NB4 (cell line): ENCODE measurements around the gene ROBO2.

Experiments
- DNase-seq: peaks from one replicate; pipeline ENCODE4 v3.0.0; 2010; ENCODE audit warnings: low read depth
- H3K4me3 ChIP-seq: one replicate; pipeline ENCODE4 v1.5.1; 2011; ENCODE audit warnings: mild to moderate bottlenecking, low read depth, low read length, moderate library complexity
- CTCF ChIP-seq: IDR thresholded peaks from one replicate; pipeline ENCODE4 v1.5.1; 2012; ENCODE audit warnings: low read depth, low read length
- MAX ChIP-seq: IDR thresholded peaks from 2 replicates; pipeline ENCODE4 v1.6.1; 2011; ENCODE audit warnings: low read depth, low read length
- MYC ChIP-seq: IDR thresholded peaks from 2 replicates; pipeline ENCODE4 v1.6.1; 2011; ENCODE audit warnings: low read depth, low read length
- POLR2A ChIP-seq: IDR thresholded peaks from 2 replicates; pipeline ENCODE4 v1.6.1; 2011; ENCODE audit warnings: mild to moderate bottlenecking; ENCODE audit not compliant: insufficient read length; ENCODE audit errors: extremely low read depth

Gene ROBO2

GRCh38 chr3:77370413-77370812 is 330.5 kb downstream of the ROBO2 start:
- no peak for TF ChIP-seq CTCF
- no peak for TF ChIP-seq POLR2A
- TF ChIP-seq MYC, result no peak
- no peak for TF ChIP-seq MAX
- no peak for DNase-seq
- H3K4me3 ChIP-seq, result no peak overlapping the region

- no peak for DNase-seq
- no peak for TF ChIP-seq MYC
- TF ChIP-seq CTCF, result no peak
- TF ChIP-seq POLR2A, result no peak
- no peak for TF ChIP-seq MAX
- no peak overlapping the region for H3K4me3 ChIP-seq
Observed at GRCh38 chr3:77372018-77372417, 332.1 kb downstream of the ROBO2 start.

DNA sequence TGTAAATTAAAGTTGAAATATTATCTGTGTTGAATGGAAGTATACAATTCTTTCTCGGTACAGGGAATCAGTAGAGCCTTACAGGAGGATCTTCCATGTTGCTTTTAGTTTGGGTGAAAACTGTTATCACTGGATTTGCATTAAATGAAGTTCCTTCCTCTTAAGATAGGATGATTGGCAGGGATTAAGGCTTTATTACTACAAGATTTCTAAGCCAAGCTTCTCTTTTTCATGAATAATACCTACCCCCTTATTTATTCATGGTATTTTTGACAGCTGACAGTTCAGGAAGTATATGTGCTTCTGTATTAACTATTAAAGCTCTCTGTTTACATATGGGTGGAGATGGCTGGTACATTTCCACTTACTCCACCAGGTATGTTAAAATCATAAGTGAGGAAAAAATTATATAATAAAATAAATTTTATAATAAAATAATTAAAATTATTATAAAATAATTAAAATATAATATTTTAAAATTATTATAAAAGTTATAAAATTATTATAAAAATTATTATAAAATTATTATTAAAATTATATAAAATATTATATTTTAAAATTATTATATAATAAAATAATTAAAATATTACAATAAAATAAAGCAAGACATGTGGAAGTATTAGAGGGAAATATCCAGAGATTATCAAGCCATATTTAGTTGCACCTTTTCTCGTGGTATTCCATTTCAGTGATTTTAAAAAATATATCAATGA is 332.9 kb downstream of the ROBO2 start:
- no peak for DNase-seq
- no peak overlapping the region for H3K4me3 ChIP-seq
- no peak for TF ChIP-seq MYC
- TF ChIP-seq MAX, result no peak
- no peak for TF ChIP-seq POLR2A
- TF ChIP-seq CTCF, result no peak

DNA sequence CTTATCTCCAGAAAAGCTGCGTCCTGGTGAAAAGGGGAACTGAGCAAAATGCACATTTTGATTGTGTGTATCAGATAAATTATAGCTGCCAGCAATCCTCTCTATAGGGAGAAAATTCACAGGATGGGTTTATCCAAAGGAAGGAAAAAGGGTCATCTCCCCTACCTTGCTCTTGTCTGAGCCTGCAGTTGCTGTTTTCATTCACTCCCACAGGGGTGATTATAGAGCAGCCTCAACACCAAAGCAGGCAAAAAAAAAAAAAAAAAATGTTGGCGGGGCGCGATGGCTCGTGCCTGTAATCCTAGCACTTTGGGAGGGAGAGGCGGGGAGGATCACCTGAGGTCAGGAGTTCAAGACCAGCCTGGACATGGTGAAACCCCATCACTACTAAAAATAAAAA is 333.7 kb downstream of the ROBO2 start:
- DNase-seq, result no peak
- H3K4me3 ChIP-seq, result no peak overlapping the region
- no peak for TF ChIP-seq MAX
- no peak for TF ChIP-seq POLR2A
- TF ChIP-seq CTCF, result no peak
- TF ChIP-seq MYC, result no peak

DNA sequence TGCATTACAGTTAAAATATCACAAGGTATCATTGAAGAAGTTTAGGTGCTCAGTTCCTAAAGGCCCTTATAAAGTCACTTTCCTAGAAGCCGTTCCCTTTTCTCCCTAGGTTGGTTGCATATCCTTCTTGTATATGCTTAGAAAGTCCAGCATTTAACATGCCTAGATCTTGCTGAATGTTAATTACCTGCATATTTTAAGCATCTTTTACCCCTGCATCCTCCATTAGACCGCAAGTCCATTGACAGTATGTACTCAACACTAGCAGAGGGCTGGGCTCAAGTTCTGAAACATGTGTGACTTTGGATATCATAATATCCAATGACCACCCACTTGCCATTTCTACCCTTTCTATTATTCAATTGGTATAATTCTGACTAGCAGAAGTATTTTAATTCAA is 336.6 kb downstream of the ROBO2 start:
- no peak overlapping the region for H3K4me3 ChIP-seq
- TF ChIP-seq CTCF, result no peak
- no peak for TF ChIP-seq MYC
- TF ChIP-seq POLR2A, result no peak
- TF ChIP-seq MAX, result no peak

More for the DNA sequence above, 336.6 kb downstream of the ROBO2 start:
- DNase-seq, result no peak
